HG03354 (cell line): ENCODE data around the gene UNC93B1.
"Not testable (repeated sequence)": the region's sequence is repeated elsewhere in the genome, so short reads cannot be mapped to it uniquely, and the experiment has no call there.

Source experiments
- ATAC-seq: cut with Tn5 transposase; IDR thresholded peaks from one replicate; pipeline ENCODE4 v1.9.1; 2021; ENCODE audit warnings: mild to moderate bottlenecking; ENCODE audit not compliant: unreplicated experiment, poor library complexity, severe bottlenecking

The UNC93B1 gene

DNA sequence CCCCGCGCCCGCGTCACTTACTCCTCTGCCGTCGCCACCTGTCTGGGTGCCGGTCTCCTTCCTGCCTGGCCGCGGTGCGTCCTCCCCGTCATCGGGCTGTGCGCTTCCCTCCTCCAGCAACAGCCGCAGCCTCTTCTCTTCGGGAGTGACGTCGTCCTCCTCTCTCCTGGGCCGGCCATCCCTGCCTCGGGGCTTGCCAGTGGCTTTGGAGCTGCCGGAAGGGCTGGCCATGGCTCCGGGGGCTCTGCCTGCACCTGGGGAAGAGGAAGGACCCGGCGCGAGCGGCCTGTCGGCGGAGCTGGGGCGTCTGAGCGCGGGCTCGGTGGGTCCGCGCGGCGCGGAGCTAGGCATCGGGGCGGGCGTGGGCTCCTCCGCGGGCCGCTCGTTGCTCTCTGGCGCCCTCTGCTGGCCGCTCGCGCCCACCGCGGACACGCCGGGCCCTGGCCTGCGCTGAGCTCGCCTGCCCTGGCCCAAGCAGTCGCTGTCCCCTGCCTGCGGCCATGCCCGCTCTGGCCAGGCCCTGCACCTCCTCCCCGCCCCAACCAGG is 48.4 kb downstream of the UNC93B1 start:
- ATAC-seq, result not testable (repeated sequence)

DNA sequence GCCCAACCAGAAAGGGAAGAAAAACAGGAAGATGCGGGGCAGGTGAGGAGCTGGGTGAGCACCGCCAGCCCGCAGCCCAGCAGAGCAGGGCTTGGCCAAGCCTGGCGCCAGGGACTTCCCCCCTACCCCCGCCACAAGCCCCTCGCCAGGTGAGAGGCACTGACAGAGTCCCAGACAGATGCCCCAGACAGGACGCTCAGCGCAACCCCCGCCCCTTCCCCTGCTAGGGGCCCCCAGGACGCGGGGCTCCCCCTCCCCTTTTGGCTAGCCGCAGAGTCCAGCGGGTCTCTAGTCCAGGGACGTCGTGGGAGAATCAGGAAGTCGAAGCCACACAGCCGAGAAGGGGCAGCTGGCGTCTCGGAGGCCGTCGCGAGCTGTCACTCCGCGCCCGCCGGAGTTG is 48.9 kb downstream of the UNC93B1 start:
- not testable (repeated sequence) for ATAC-seq

DNA sequence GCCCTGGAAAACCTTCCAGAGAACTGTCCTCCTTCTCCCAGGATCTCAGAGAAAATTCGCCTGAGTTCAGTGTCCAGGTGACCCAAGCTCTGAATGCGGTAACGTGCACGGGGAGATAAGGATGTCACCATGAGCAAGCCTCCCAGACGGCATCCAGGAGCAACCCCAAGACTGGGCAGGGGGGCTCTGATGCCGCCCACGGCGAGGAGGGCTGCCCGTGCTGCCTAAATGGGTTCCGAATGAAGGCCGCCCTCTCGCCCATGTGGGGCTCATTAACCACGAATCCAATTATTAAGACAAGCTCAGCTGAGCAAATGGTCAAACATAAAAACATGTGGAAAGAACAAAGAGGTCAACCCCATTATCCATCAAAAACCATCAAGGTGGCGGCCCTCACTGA is 49.6 kb downstream of the UNC93B1 start:
- not testable (repeated sequence) for ATAC-seq

DNA sequence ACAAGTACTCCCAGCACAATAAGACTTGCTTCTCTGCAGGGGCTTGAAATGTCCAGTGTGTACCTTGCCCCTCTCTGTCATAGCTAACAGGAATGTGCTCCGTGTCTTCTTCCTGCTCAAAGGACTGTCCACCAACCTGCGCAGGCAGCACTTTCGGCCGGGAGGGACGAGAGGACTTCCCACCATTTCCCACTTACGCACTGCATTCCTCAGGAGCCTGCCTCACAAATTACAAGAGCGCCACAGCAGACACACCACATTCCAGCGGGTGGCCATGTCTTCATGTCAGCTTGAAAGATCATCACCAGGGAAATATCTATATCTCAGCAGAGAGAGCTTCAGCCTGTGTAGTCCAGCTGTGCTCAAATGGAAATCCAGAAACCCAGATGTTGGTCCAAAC is 53.2 kb downstream of the UNC93B1 start:
- ATAC-seq, result not testable (repeated sequence)

DNA sequence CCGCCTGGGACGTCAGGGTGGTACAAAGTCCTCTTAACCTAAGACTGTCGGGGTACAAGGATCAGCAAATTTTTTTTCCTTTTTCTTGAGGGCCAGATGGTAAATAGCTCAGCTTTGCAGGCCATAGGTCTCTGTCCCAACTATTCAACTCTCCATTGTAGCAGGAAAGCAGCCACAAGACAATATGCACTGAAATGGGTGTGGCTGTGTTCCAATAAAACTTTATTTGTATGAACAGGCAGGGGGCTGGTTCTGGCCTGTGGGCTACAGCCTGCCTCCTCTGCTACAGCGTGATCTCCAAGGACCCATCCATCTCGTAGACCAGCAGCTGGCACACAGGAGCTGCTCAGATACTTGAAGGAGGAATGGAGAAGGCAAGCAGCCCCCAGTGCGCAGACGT is 56.1 kb downstream of the UNC93B1 start:
- ATAC-seq, result not testable (repeated sequence)

DNA sequence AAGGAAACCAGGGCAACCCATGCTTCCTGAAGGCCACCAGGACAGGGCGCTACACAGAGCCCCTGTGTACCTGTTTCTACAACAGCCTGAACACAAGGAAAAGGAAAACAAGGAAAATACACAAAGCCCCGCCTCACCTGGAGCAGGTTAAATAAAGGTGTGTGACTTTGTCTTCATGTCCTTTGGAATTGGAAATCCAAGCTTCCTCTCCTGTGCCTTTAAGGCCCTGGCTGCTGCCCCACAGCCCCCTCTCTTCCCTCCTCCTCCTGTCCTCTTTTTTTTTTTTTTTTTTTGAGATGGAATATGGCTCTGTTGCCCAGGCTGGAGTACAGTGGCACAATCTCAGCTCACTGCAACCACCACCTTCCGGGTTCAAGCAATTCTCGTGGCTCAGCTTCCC is 57.5 kb downstream of the UNC93B1 start:
- not testable (repeated sequence) for ATAC-seq

DNA sequence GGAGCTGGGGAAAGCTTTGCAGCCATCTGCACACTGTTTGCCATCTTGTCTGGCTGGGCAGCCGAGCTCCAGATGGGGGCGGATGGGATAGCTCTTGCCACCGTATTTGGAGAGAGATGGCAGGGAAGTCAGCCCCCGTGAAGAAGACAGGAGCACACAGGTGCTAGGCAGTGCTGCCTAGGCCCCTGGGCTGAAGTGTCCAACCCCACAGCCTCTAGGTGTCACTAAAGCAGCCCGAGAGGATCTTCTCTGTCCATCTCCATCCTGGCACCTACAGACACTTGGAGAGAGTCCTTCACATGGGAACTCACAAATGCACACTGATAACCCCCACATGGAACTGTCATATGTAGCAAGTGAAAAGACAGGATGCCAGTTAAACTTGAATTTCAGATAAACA is 60.5 kb downstream of the UNC93B1 start:
- ATAC-seq, result not testable (repeated sequence)
